CMK (cell line): ENCODE results near the gene UBN1.

Experiments
- DNase-seq: peaks from one replicate; pipeline ENCODE4 v3.0.0-alpha.2; 2010; ENCODE audit warnings: low read depth

UBN1 gene

GRCh38 chr16:4846901-4847773 lies at the start of gene UBN1, which contains the start of gene GLYR1:
TSS of gene UBN1 (plus strand) at chr16:4847481. CDS start at chr16:4852918, 5,437 bp downstream.
TSS of gene GLYR1 (minus strand) at chr16:4847288. CDS start at chr16:4847265, 23 bp downstream.
- peak; percentile 87 for DNase-seq

GRCh38 chr16:4797805-4798252 lies 49.5 kb upstream of the UBN1 start:
- no peak for DNase-seq

- DNase-seq, result no peak
Observed at GRCh38 chr16:4798456-4798855, 48.8 kb upstream of the UBN1 start.

GRCh38 chr16:4799171-4799855 lies 48.0 kb upstream of the UBN1 start:
- no peak for DNase-seq

- DNase-seq, result peak; percentile 74
Observed at GRCh38 chr16:4800290-4801041, 46.8 kb upstream of the UBN1 start.

GRCh38 chr16:4801051-4801961 lies 46.0 kb upstream of the UBN1 start:
- DNase-seq, result no peak

GRCh38 chr16:4801962-4802658 lies 45.2 kb upstream of the UBN1 start, which contains the start of gene ROGDI:
TSS of gene ROGDI (minus strand) at chr16:4802633. CDS start at chr16:4802571, 62 bp downstream.
- no peak for DNase-seq

GRCh38 chr16:4802659-4803287 lies 44.5 kb upstream of the UBN1 start:
- DNase-seq, result peak; percentile 61

GRCh38 chr16:4803401-4803844 lies 43.9 kb upstream of the UBN1 start:
- no peak for DNase-seq

- DNase-seq, result no peak
Observed at GRCh38 chr16:4803898-4804762, 43.2 kb upstream of the UBN1 start.

- DNase-seq, result no peak
Observed at GRCh38 chr16:4805231-4805630, 42.0 kb upstream of the UBN1 start.

GRCh38 chr16:4806280-4806679 lies 41.0 kb upstream of the UBN1 start:
- DNase-seq, result no peak

- no peak for DNase-seq
Observed at GRCh38 chr16:4811242-4811641, 36.0 kb upstream of the UBN1 start.

GRCh38 chr16:4811773-4812172 lies 35.5 kb upstream of the UBN1 start:
- no peak for DNase-seq

GRCh38 chr16:4813251-4814003 lies 33.9 kb upstream of the UBN1 start:
- no peak for DNase-seq

- no peak for DNase-seq
Observed at GRCh38 chr16:4814046-4814445, 33.2 kb upstream of the UBN1 start.

- no peak for DNase-seq
Observed at GRCh38 chr16:4814542-4815173, 32.6 kb upstream of the UBN1 start.

- DNase-seq, result no peak
Observed at GRCh38 chr16:4820652-4821051, 26.6 kb upstream of the UBN1 start.
